ENCODE data around the gene ATP5F1D. TPM values are rescaled to one million over a fixed set of nuclear protein-coding genes. Genes with fewer than 3 reads are reported as not detected.

The ATP5F1D gene
- polyA plus RNA-seq, 1 donor from 2014 or later: 339 TPM

DNA sequence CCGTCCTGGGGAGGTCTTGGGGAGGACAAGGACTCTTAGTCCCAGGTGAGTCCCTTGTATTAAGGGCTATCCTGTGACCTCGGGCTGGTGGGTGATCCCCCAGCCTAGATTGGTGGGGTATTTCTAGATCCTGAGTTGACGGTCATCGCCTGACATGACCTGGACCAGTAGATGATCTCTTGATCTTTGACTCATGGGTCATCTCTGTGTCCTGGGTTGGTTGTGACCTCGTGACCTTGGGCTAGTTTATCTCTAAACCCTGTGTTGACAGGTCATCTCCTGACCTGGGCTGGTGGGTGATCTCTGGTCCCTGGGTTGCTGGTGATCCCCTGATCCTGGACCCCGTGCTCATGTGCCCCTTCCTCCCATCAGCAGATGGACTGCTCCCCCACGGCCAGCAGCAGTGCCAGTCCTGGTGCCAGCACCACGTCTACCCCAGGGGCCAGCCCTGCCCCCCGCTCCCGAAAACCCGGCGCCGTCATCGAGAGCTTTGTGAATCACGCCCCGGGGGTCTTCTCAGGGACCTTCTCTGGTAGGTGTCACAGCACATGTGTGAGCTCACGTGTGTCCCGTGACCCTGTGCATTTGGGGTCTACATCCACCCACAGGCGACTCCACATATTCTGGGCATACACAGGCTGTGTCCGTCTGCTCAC lies 13.1 kb downstream of the ATP5F1D start:
- H3K4me3 Mint-ChIP-seq: peak overlapping the region in 2 of 4 donors; percentile 51 to 80
- H3K9me3 Mint-ChIP-seq: no peaks in the 10 kb centered on the region
- peak overlapping the region in 2 of 3 donors; percentile 10 to 93 for H3K27ac Mint-ChIP-seq
- peaks cover 4% of the 10 kb centered on the region for H3K36me3 Mint-ChIP-seq
- peaks cover 13 to 23% (median 16%) of the 10 kb centered on the region in 3 donors for H3K4me1 Mint-ChIP-seq
- no peaks in the 10 kb centered on the region for H3K27me3 Mint-ChIP-seq

DNA sequence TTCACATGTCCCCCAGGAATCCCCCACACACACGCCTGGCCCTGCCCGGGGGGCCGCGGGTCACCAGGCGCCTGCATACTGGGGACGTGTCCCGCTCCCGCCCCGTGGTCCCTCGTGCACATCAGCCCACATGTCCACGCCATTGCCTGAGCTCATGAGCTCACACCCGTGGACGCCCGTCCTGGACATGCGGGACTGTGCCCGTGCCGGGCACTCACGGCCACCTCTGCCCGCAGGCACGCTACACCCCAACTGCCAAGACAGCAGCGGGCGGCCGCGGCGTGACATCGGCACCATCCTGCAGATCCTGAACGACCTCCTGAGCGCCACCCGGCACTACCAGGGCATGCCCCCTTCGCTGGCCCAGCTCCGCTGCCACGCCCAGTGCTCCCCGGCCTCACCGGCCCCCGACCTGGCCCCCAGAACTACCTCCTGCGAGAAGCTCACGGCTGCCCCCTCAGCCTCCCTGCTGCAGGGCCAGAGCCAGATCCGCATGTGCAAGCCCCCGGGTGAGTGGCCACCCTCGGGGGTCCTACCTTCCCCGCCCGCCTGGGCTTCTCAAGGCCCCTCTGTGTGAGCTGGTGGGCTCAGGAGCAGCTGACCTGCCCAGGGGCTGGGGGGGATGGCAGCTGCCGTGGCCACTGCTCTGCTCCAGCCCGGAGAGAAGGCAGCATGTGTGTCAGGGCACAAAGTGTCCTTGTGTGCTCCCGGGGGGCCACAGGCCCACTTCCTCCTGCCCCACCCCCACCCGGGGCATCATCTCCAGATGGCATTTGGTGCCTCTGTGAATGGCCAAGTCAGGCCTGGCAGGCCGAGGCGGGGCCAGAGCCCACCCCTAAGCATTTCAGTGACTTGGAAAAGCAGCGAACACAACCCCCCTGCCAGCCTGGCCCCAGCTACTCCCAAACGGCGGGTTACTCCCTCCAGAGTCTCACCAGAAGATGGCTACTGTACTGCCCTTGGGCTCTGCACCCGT lies 13.9 kb downstream of the ATP5F1D start:
- H3K36me3 Mint-ChIP-seq: peaks cover 4% of the 10 kb centered on the region
- no peaks in the 10 kb centered on the region for H3K27me3 Mint-ChIP-seq
- H3K9me3 Mint-ChIP-seq: no peaks in the 10 kb centered on the region
- peak overlapping the region in 2 of 3 donors; percentile 23 to 93 for H3K27ac Mint-ChIP-seq
- H3K4me1 Mint-ChIP-seq: peaks cover 17 to 25% (median 19%) of the 10 kb centered on the region in 3 donors
- H3K4me3 Mint-ChIP-seq: peak overlapping the region in 2 of 4 donors; percentile 32 to 67

DNA sequence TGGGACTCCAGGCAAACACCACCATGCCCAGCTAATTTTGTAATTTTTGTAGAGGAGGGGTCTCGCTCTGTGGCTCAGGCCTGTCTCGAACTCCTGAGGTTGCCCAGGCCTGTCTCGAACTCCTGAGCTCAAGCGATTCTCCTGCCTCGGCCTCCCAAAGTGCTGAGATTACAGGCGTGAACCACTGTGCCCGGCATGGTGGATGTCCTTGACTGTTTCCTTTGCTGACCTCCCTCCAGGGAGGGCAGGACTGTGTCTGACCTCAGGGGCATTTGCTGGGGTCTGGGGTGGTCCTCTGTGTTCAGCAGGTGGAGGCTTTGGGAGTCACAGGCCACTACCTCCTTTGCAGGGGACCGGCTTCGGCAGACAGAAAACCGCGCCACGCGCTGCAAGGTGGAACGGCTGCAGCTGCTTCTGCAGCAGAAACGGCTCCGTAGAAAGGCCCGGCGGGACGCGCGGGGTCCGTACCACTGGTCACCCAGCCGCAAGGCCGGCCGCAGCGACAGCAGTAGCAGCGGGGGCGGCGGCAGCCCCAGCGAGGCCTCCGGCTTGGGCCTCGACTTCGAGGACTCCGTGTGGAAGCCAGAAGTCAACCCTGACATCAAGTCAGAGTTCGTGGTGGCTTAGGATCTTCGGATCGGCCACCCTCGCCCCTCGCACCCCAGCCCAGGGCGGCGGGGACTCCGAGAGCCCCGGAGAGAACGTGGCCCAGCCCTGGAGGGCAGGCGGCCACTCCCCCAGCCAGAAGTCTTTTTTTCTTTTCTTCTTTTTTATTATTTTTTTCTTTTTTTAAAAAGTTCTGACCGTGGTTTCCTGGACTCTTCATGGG lies 15.3 kb downstream of the ATP5F1D start:
- peaks cover 20 to 27% (median 26%) of the 10 kb centered on the region in 3 donors for H3K4me1 Mint-ChIP-seq
- H3K4me3 Mint-ChIP-seq: peak overlapping the region; percentile 41 to 92 (median 60)
- no peaks in the 10 kb centered on the region for H3K9me3 Mint-ChIP-seq
- peaks cover 4% of the 10 kb centered on the region for H3K36me3 Mint-ChIP-seq
- no peaks in the 10 kb centered on the region for H3K27me3 Mint-ChIP-seq
- H3K27ac Mint-ChIP-seq: peak overlapping the region in 2 of 3 donors; percentile 71 to 95

DNA sequence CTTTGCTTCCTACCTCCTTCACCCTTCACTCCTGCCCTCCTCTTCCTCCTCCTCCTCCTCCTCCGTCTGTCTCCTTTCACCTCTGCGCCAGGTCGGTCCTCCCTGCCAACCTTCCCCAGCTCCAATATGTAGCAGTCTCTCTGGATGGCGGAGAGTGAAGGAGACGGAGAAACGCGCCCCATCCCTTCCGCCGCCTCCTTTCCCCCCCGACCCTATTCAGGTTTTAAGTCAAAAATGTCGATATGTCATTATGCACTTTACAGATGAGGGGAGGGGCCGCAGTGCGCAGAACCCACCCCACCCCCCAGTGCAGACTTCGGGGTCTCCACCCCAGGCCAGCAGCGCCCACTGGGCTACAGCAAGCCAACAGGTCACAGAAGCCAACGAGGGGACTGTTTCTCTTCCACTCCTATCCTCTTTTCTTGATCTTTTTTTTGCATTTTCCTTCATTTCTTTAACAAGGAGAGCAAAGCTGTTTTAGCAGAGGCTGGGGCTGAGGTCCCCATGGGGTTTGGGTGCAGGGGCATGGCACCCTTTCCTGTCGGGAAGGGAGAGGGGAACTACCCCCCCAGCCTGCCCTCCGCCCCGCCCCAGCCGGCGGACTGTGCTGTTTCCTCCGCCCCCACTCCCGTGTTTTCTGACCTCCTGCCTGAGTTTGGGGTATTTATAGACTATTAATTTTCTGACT lies 16.1 kb downstream of the ATP5F1D start:
- Mint-ChIP-seq H3K9me3 (no peaks in the 10 kb centered on the region), H3K4me3 (peak overlapping the region; percentile 71 to 93 (median 85)), H3K27me3 (no peaks in the 10 kb centered on the region), H3K4me1 (peaks cover 21 to 29% (median 27%) of the 10 kb centered on the region in 3 donors), H3K27ac (peak overlapping the region; percentile 95 to 100 (median 98)), H3K36me3 (peaks cover 4% of the 10 kb centered on the region)

DNA sequence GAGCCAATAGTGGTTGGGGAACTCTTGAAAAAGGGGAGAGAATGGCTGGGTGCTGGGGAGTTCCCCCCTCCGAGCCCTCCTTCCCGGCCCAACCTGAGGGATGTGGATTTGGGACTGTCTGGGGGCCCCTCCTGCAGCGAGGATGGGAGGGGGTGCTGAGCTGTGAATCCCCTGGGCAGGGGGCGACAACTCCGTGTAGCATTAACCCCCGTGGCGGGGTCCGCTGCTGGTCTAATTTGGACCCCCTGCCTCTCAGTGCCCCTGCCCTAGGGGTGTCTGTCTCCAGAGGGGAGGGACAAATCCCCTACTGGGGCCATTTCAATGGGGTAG lies 16.6 kb downstream of the ATP5F1D start:
- peak overlapping the region; percentile 95 to 100 (median 98) for H3K27ac Mint-ChIP-seq
- H3K36me3 Mint-ChIP-seq: peaks cover 4% of the 10 kb centered on the region
- peak overlapping the region; percentile 71 to 93 (median 85) for H3K4me3 Mint-ChIP-seq
- H3K4me1 Mint-ChIP-seq: peaks cover 24 to 30% (median 29%) of the 10 kb centered on the region in 3 donors
- no peaks in the 10 kb centered on the region for H3K9me3 Mint-ChIP-seq
- H3K27me3 Mint-ChIP-seq: no peaks in the 10 kb centered on the region

DNA sequence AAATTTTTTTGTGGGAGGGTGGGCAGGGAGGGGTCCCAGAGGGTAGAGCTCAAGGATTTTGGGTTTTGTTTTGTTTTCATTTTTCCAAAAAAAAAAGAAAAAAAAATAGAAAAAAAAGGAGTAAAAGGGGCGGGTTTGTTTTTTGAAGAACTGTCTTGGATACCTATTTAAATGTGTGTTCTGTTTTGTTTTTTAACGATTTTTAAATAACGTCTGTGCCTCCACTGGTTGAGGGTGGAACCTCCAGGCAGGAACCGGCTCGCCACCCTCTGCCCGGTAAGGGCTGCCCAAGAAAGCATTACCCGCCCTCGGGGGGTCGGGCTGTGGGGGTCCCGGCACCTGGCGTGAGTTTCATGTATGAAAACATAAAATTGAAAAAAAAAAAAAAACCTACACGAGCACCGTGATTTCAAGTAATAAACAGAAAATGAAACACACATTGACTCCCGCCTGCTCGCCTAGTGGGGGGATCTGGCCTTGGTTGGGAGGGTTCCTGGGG lies 17.2 kb downstream of the ATP5F1D start:
- H3K27ac Mint-ChIP-seq: peak overlapping the region; percentile 95 to 100 (median 98)
- H3K4me1 Mint-ChIP-seq: peaks cover 27 to 35% (median 28%) of the 10 kb centered on the region in 3 donors
- peaks cover 1% of the 10 kb centered on the region for H3K27me3 Mint-ChIP-seq
- H3K4me3 Mint-ChIP-seq: peak overlapping the region; percentile 78 to 93 (median 88)
- H3K36me3 Mint-ChIP-seq: peaks cover 4% of the 10 kb centered on the region
- H3K9me3 Mint-ChIP-seq: no peaks in the 10 kb centered on the region

DNA sequence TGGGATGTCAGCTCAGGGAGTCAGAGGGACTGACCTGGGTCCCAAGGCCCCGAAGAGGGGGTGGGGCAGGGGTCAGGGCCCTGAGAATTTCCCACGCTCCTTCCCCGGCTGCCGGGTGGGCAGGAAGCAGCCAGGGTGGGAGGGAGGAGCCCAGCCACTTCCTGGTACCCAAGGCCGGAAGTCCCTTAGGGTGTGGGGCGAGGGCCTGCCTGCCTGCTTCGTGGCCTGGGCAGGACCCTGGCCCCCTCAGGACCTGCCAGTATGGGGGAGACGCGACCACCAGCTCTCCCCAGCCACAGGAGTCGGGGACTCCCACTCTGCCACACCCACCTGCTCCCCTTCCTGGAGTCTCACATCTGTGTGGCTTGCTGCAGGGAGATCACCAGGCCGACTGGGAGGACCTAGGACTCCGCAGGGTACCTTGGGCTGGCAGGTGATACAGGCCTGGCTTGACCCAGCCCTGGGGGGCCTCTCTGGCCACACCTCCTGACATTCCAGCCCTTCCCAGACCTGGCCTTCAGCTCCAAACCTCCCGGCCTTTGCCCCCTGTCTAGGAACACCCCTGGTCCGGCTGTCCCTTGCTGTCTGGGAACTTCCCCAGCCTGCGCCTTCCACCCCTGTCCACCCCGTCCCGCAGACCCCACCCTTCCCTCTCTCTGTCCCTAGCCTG lies 17.8 kb downstream of the ATP5F1D start:
- peaks cover 28 to 35% (median 30%) of the 10 kb centered on the region in 3 donors for H3K4me1 Mint-ChIP-seq
- H3K27ac Mint-ChIP-seq: peak overlapping the region; percentile 95 to 100 (median 98)
- H3K4me3 Mint-ChIP-seq: peak overlapping the region; percentile 78 to 93 (median 88)
- H3K36me3 Mint-ChIP-seq: peaks cover 4% of the 10 kb centered on the region
- H3K27me3 Mint-ChIP-seq: peaks cover 1% of the 10 kb centered on the region
- H3K9me3 Mint-ChIP-seq: no peaks in the 10 kb centered on the region

DNA sequence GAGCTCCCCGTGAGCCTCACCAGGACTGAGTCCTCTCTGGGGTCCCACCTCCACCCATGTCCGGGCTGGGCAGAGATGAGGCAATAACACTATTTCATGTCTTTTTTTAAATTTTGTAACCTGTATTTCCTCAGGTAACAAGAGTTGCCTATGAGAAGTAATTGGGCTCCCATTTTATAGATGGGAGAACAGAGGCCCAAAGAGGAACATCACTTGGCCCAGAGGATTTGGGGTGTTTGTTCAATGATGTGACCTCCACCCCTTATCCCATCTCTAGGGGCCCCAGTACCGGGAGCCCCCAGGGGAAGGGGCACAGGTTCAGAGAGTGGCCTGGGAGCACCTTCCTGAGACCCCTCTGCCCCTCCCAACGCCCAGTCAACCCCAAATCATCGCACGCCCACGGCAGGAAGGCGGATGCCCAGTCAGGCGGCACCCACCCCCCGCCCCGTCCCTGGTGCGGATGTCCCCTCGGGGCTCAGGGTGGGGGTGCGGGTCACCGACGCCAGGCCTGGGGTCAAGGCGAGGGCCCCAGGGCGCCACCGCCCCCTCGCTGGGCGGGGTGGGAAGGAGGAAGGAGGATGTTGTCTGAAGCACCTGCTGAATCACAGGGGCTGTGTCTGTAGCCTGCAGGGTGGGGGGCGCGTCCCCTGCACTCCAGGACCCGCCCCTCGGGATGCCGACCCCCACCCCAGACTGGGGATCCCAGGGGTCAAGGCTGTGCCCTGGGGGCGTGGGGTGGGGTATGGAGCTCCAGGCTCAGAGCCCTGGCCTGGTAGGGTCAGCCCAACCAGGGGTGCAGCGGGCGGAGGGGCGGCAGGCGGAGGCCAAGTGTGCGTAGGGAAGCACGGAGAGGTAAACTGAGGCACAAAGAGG lies 18.6 kb downstream of the ATP5F1D start:
- Mint-ChIP-seq H3K27ac (peak overlapping the region; percentile 95 to 100 (median 98)), H3K4me3 (peak overlapping the region; percentile 78 to 99 (median 93)), H3K36me3 (peaks cover 3% of the 10 kb centered on the region), H3K9me3 (no peaks in the 10 kb centered on the region), H3K27me3 (peaks cover 1% of the 10 kb centered on the region), H3K4me1 (peaks cover 32 to 41% (median 34%) of the 10 kb centered on the region in 3 donors)

DNA sequence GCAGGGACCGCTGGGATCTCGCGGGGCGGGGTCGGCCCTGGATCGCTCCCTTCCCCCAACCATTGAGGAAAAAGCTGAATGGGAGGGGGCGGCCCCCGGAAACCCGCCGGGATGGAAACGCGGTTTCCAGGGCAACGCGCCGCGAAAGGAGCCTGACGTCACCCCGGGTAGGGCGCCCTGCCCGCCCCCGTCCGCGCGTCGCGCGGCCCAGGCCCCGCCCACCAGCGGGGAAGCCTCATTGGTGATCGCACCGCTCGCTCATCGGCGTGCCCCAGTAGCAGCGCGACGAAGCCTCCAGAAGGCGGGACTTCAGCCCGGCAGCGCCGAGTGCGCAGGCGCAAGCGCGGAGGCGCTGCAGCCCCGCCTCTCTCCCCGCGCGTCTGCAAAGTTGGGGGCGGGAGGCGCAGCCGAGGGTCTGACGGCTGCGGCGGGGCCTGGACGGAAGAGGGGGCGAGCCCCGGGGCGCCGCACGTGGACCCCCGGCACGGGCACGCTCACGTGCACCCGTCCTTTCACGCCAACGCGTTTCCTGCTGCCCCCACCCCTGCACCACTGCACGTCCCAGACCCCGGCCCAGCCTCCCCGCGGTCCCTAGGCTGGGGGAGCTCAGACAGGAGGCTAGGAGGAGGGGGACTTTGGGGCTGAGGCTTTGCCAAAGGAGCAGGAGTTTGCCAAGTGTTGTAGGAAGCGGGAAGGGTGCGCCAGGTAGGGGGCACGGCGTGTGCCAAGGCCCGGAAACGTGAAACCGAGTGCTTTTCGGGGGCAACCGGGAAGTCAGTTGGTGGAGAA lies 19.4 kb downstream of the ATP5F1D start:
- Mint-ChIP-seq H3K4me3 (peak overlapping the region; percentile 78 to 99 (median 96)), H3K36me3 (peaks cover 3% of the 10 kb centered on the region), H3K27me3 (peaks cover 1% of the 10 kb centered on the region), H3K27ac (peak overlapping the region; percentile 95 to 100 (median 98)), H3K4me1 (peaks cover 37 to 44% (median 40%) of the 10 kb centered on the region in 3 donors), H3K9me3 (no peaks in the 10 kb centered on the region)

DNA sequence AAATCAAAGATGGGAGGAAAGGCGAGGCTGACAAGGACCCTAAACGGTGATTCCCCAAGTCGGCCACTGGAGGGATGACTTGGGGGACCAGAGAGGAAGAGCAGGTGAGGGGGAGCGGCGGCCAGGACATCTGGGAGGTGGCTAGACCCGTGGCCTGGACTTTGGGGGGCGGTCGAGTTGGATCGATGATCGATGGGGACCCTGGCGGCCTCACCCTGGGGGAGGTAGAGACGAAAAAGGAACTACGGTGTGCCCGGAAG lies 19.9 kb downstream of the ATP5F1D start:
- peak overlapping the region; percentile 95 to 100 (median 98) for H3K27ac Mint-ChIP-seq
- H3K36me3 Mint-ChIP-seq: peaks cover 3% of the 10 kb centered on the region
- H3K27me3 Mint-ChIP-seq: peaks cover 1% of the 10 kb centered on the region
- H3K4me1 Mint-ChIP-seq: peaks cover 38 to 44% (median 41%) of the 10 kb centered on the region in 3 donors
- peak overlapping the region; percentile 78 to 99 (median 96) for H3K4me3 Mint-ChIP-seq
- H3K9me3 Mint-ChIP-seq: no peaks in the 10 kb centered on the region

DNA sequence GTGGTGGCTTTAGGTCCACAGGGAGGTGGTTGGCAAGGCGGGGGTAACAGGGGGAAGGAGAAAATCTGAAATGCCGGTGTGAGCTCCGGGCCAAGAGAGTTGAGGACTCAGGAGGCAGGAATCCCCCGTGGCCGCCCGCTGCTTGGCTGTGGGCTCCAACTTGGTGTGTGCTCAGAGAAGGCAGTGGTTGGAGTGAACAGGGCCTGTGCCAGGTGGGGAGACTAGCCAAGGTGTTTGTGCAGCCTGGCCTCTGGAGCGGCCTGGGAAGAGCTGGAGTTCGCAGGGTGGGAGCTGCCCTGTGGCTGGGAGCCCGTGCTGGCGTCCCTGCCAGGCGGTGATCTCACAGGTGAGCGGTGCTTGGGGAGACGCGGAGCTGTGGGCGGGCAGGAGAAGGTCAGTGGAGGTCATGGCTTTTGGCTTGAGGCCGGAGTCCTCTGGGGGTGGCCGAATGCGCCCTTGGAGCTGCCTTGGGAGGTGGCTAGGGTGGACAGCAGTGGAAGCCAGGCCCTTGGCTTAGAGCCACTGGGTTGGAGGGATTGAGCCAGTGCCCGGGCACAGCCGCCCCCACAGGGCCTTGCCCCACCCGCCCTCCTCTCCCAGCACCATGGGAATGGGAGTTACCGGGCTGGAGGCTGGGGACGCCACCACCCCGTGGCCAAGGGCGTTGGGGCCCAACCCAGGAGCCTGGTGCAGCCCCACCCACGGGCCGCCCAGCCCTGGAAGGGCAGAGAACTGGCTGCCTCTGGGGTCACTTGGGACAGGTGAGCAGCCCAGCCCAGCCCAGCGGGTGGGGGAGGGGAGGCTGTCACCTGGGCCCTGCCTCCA lies 20.5 kb downstream of the ATP5F1D start:
- Mint-ChIP-seq H3K27ac (peak overlapping the region; percentile 95 to 100 (median 99)), H3K36me3 (peaks cover 3% of the 10 kb centered on the region), H3K4me1 (peaks cover 38 to 44% (median 41%) of the 10 kb centered on the region in 3 donors), H3K4me3 (peak overlapping the region; percentile 78 to 99 (median 96)), H3K27me3 (peaks cover 1% of the 10 kb centered on the region), H3K9me3 (no peaks in the 10 kb centered on the region)

All from IgD-negative memory B cell (primary cell).